Erythroblast (primary cell): Measurements from ENCODE around the gene TMEM233.

Source experiments
- GATA1 ChIP-seq: IDR thresholded peaks from 2 replicates; pipeline ENCODE4 v1.6.1; 2011; ENCODE audit warnings: low read depth, mild to moderate bottlenecking, control low read depth, low read length, moderate library complexity
- POLR2A ChIP-seq: IDR thresholded peaks from 2 replicates; pipeline ENCODE4 v1.6.1; 2011; ENCODE audit warnings: mild to moderate bottlenecking, low read length

GRCh38 chr12:119576915-119577314 is 16.7 kb upstream of the TMEM233 start:
- TF ChIP-seq POLR2A, result no peak
- no peak for TF ChIP-seq GATA1
